HG03025 (cell line): Measurements from ENCODE around the gene KLF11.
"Not testable (repeated sequence)": the region's sequence is repeated elsewhere in the genome, so short reads cannot be mapped to it uniquely, and the experiment has no call there.

Experiments
- ATAC-seq: cut with Tn5 transposase; IDR thresholded peaks from one replicate; pipeline ENCODE4 v1.9.1; 2021; ENCODE audit warnings: mild to moderate bottlenecking, moderate library complexity; ENCODE audit not compliant: unreplicated experiment, low FRiP score

KLF11 gene

GRCh38 chr2:10022445-10022844 lies 20.9 kb upstream of the KLF11 start:
- no peak for ATAC-seq

- ATAC-seq = no peak
These were observed 20.2 kb upstream of the KLF11 start for GRCh38 chr2:10022966-10023662.

- ATAC-seq = no peak
These were observed 16.3 kb upstream of the KLF11 start for GRCh38 chr2:10026940-10027569.

- ATAC-seq = no peak
These were observed 15.6 kb upstream of the KLF11 start for GRCh38 chr2:10027660-10028330.

GRCh38 chr2:10028407-10028987 lies 14.9 kb upstream of the KLF11 start:
- ATAC-seq = no peak

GRCh38 chr2:10028988-10029874 lies 14.1 kb upstream of the KLF11 start:
- peak; percentile 85 for ATAC-seq

GRCh38 chr2:10029875-10030223 lies 13.5 kb upstream of the KLF11 start:
- no peak for ATAC-seq

GRCh38 chr2:10030311-10030736 lies 13.0 kb upstream of the KLF11 start:
- ATAC-seq = no peak

GRCh38 chr2:10030798-10031197 lies 12.6 kb upstream of the KLF11 start:
- not testable (repeated sequence) for ATAC-seq

- ATAC-seq = no peak
These were observed 11.2 kb upstream of the KLF11 start for GRCh38 chr2:10031886-10032745.

- no peak for ATAC-seq
These were observed 10.6 kb upstream of the KLF11 start for GRCh38 chr2:10032746-10033105.

- no peak for ATAC-seq
These were observed 9.9 kb upstream of the KLF11 start for GRCh38 chr2:10033251-10034006.

GRCh38 chr2:10034333-10035052 lies 8.9 kb upstream of the KLF11 start:
- ATAC-seq = no peak

GRCh38 chr2:10035053-10035422 lies 8.3 kb upstream of the KLF11 start:
- no peak for ATAC-seq

- no peak for ATAC-seq
These were observed 7.7 kb upstream of the KLF11 start for GRCh38 chr2:10035633-10036032.

GRCh38 chr2:10036095-10036884 lies 7.1 kb upstream of the KLF11 start:
- no peak for ATAC-seq

GRCh38 chr2:10038123-10038522 lies 5.2 kb upstream of the KLF11 start:
- no peak for ATAC-seq

- ATAC-seq = no peak
These were observed 4.6 kb upstream of the KLF11 start for GRCh38 chr2:10038716-10039115.
